Nephron progenitor cell (in vitro differentiated cells): Measurements from ENCODE around the gene SAMD10.

Source experiments
- DNase-seq: peaks from one replicate; pipeline ENCODE4 v3.0.0; 2021
- H3K27ac Mint-ChIP-seq: 2 replicates; pipeline ENCODE4 v1.8.0; 2021; ENCODE audit warnings: mild to moderate bottlenecking, moderate library complexity, mixed read lengths
- H3K27me3 Mint-ChIP-seq: 2 replicates; pipeline ENCODE4 v1.8.0; 2021; ENCODE audit warnings: mild to moderate bottlenecking, low read depth, mixed read lengths; ENCODE audit not compliant: poor library complexity
- H3K36me3 Mint-ChIP-seq: 2 replicates; pipeline ENCODE4 v1.8.0; 2021; ENCODE audit warnings: low read depth, mixed read lengths
- H3K4me1 Mint-ChIP-seq: 2 replicates; pipeline ENCODE4 v1.8.0; 2021; ENCODE audit warnings: mixed read lengths
- H3K4me3 Mint-ChIP-seq: 2 replicates; pipeline ENCODE4 v1.8.0; 2021; ENCODE audit warnings: mild to moderate bottlenecking, moderate library complexity, mixed read lengths
- H3K9me3 Mint-ChIP-seq: 2 replicates; pipeline ENCODE4 v1.8.0; 2021; ENCODE audit warnings: mild to moderate bottlenecking, moderate library complexity, mixed read lengths
- TF ChIP-seq, protein P1 (sequence below): fragments of 200-600 bp; sonication (generic); IDR thresholded peaks from 2 replicates; pipeline ENCODE4 v1.5.0; 2021; ENCODE audit warnings: antibody characterized with exemption

Gene SAMD10

DNA sequence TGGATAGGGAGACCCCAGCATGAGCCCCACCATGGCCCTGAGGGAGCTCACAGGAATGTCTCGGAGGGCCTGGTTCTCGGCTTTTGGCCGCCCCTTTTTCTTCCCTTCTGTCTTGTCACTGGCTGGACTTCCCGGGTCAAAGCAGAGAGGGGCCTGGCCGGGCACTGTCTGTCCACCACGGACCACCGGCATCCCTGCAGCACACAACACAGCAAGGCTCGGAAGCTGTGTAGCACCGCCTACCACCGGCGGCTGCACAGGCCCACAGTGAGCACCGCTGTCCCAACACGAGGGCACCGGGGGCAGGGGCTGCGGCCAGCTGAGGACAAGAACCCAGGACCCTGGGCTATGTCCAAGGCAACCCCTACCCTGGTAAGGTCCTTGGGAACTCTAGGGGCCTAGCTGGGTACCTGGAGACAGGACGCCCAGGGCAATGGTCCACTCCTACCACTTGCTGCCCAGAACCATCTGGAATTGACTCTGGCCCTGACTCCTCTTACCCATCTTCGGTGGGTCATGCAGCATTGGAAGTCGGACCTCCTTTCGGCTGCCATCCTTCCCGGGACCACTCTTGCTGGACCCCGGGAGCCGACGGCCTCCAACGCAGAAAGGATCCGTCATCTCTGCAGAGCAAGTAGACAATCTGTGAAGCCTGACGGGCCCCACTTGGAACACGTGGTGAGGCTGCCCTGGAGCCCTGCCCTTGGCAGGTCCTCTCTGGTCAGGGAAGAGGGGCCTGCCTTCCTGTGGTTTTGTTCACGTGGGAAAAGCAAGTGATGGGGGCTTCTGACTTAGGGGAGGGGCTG lies 11.9 kb downstream of the SAMD10 start:
- TF ChIP-seq, protein P1, sequence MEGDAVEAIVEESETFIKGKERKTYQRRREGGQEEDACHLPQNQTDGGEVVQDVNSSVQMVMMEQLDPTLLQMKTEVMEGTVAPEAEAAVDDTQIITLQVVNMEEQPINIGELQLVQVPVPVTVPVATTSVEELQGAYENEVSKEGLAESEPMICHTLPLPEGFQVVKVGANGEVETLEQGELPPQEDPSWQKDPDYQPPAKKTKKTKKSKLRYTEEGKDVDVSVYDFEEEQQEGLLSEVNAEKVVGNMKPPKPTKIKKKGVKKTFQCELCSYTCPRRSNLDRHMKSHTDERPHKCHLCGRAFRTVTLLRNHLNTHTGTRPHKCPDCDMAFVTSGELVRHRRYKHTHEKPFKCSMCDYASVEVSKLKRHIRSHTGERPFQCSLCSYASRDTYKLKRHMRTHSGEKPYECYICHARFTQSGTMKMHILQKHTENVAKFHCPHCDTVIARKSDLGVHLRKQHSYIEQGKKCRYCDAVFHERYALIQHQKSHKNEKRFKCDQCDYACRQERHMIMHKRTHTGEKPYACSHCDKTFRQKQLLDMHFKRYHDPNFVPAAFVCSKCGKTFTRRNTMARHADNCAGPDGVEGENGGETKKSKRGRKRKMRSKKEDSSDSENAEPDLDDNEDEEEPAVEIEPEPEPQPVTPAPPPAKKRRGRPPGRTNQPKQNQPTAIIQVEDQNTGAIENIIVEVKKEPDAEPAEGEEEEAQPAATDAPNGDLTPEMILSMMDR = no peak

DNA sequence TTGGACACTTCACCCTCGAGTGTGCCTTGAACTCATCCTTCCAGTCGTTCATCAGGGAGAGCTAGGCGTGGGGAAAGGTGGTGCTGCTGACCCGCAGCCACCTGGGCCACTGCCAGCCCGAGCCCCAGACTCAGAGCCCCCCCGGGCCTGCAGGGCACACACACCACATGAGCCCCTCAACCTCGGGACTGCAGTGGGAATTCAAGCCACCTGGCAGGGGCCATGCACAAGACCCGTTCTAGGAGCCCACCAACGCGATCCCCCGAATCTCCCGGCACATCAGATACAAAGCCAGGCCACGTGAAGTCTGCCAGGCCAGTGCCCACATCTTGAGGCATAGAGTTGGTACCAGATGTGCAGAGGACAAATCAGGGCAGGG lies 12.5 kb downstream of the SAMD10 start:
- TF ChIP-seq, protein P1 = no peak
- no peaks in the 10 kb centered on the region for H3K4me1 Mint-ChIP-seq
- H3K27me3 Mint-ChIP-seq = peaks cover 16% of the 10 kb centered on the region
- H3K4me3 Mint-ChIP-seq = no peak overlapping the region
- H3K27ac Mint-ChIP-seq = no peak overlapping the region
- peaks cover 4% of the 10 kb centered on the region for H3K9me3 Mint-ChIP-seq
- no peak for DNase-seq
- peaks cover 19% of the 10 kb centered on the region for H3K36me3 Mint-ChIP-seq

More for the DNA sequence above, 11.9 kb downstream of the SAMD10 start:
- Mint-ChIP-seq H3K27me3 (peaks cover 22% of the 10 kb centered on the region), H3K27ac (no peak overlapping the region), H3K9me3 (peaks cover 4% of the 10 kb centered on the region), H3K36me3 (peaks cover 19% of the 10 kb centered on the region), H3K4me3 (peak overlapping the region; percentile 18), H3K4me1 (peaks cover 5% of the 10 kb centered on the region)
- DNase-seq = peak; percentile 2

DNA sequence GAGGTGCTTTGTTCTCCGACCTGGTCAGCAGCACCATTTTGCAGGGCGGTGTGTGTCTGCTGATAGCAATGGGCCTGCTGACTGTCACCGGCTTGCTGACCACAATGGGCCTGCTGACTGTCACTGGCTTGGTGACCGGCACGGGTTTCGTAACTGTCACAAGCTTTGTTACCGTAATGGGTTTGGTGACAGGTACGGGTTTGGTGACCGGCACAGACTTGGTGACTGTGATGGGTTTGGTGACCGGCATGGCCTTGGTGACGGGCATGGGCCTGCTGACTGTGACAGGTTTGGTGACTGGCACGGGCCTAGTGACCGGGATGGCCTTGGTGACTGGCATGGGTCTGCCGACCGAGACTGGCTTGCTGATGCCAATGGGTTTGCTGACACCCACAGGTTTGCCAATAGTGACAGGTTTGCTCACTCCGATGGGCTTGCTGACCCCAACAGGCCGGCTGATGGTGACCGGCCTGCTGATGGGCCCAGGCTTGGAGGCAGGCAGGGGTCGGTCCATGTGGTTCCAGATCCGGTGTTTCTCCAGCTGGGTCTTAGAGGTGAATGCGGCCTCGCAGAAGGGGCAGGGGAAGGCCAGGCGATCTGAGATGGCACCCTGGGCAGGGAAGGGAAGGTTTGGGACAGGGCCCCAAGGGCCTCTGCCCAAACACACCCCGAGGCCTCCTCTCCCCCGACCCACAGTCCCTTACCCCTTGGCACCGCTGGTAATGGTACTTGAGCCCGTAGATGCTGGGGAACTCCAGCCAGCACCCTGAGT lies 13.1 kb downstream of the SAMD10 start:
- DNase-seq = peak; percentile 1
- H3K4me3 Mint-ChIP-seq = no peak overlapping the region
- peaks cover 19% of the 10 kb centered on the region for H3K36me3 Mint-ChIP-seq
- TF ChIP-seq, protein P1 = no peak
- no peak overlapping the region for H3K27ac Mint-ChIP-seq
- peaks cover 4% of the 10 kb centered on the region for H3K9me3 Mint-ChIP-seq
- H3K27me3 Mint-ChIP-seq = peaks cover 15% of the 10 kb centered on the region
- H3K4me1 Mint-ChIP-seq = no peaks in the 10 kb centered on the region

DNA sequence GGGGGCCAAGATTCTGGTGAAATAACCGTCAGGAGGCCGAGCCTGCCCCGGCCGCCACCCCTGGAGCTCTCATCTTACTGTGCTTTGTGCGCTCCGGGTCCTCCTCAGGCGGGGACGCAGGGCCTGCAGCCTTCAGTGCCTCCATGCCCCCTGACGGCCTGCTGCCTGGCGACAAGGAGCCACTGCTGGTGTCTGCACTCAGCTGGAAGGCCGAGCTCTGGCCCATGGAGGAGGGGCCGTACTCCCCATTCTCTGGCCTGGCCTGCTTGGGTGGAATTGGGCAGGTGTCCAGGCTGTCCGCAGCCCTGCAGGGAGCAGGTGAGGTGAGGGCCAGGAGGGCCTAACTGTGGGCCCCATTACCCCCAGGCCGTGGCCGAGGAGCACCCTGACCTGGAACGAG lies 15.0 kb downstream of the SAMD10 start:
- Mint-ChIP-seq H3K9me3 (peaks cover 4% of the 10 kb centered on the region), H3K4me3 (no peak overlapping the region), H3K36me3 (peaks cover 19% of the 10 kb centered on the region), H3K4me1 (no peaks in the 10 kb centered on the region), H3K27ac (no peak overlapping the region), H3K27me3 (peaks cover 3% of the 10 kb centered on the region)
- no peak for DNase-seq
- TF ChIP-seq, protein P1 = no peak

DNA sequence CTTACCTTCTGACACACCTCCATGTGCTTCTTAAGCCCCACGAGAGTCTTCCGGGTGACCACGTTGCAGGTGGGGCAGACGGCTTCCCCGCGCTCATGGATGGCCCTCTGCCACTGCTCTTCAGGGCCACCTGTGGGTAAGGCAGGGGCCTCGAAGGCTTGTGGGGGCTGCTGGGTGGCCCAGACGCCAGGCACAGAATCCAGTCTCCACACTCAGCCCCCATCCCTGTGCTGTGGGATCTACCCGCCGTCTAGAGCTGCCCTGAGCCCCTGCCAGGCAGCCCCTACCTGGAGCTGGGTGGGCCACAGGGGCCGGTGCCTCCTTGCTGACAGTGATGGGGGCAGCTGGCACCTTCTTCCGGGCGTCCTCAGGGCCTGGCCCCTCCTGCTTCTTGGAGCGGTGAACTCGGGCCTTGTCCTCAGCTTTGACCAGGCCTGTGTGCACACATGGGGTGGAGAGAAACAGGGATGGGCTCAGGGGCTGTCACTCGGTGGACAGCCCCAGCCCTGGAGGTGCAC lies 15.6 kb downstream of the SAMD10 start:
- H3K27me3 Mint-ChIP-seq = peaks cover 3% of the 10 kb centered on the region
- H3K4me3 Mint-ChIP-seq = no peak overlapping the region
- no peak overlapping the region for H3K27ac Mint-ChIP-seq
- peaks cover 19% of the 10 kb centered on the region for H3K36me3 Mint-ChIP-seq
- peaks cover 4% of the 10 kb centered on the region for H3K9me3 Mint-ChIP-seq
- no peak for DNase-seq
- TF ChIP-seq, protein P1 = no peak
- peaks cover 3% of the 10 kb centered on the region for H3K4me1 Mint-ChIP-seq
